ENCODE results near the gene MBD5.

- TF ChIP-seq CTCF (optimal IDR thresholded peaks at IDR 0.05 in 1 of 3, IDR thresholded peaks at IDR 0.05 in 1 of 3, conservative IDR thresholded peaks at IDR 0.05 in 1 of 3; ENCODE audit: extremely low read depth in 1 of 3, insufficient read depth in 2 of 3, low read length in 3 of 3) (no peak), EZH2 (IDR thresholded peaks at IDR 0.05; ENCODE audit: low read length) (no peak)
Measured at GRCh38 chr2:148165975-148166374, 145.1 kb downstream of the MBD5 start.
